GM12801 (cell line): Measurements from ENCODE around the gene MCU.

ENCODE experiments used
- TF ChIP-seq, protein P1 (sequence below): IDR thresholded peaks from one replicate; pipeline ENCODE4 v1.5.1; 2011; ENCODE audit warnings: control low read depth; ENCODE audit not compliant: insufficient read length; ENCODE audit errors: extremely low read depth

Gene MCU, protein sequence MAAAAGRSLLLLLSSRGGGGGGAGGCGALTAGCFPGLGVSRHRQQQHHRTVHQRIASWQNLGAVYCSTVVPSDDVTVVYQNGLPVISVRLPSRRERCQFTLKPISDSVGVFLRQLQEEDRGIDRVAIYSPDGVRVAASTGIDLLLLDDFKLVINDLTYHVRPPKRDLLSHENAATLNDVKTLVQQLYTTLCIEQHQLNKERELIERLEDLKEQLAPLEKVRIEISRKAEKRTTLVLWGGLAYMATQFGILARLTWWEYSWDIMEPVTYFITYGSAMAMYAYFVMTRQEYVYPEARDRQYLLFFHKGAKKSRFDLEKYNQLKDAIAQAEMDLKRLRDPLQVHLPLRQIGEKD

DNA sequence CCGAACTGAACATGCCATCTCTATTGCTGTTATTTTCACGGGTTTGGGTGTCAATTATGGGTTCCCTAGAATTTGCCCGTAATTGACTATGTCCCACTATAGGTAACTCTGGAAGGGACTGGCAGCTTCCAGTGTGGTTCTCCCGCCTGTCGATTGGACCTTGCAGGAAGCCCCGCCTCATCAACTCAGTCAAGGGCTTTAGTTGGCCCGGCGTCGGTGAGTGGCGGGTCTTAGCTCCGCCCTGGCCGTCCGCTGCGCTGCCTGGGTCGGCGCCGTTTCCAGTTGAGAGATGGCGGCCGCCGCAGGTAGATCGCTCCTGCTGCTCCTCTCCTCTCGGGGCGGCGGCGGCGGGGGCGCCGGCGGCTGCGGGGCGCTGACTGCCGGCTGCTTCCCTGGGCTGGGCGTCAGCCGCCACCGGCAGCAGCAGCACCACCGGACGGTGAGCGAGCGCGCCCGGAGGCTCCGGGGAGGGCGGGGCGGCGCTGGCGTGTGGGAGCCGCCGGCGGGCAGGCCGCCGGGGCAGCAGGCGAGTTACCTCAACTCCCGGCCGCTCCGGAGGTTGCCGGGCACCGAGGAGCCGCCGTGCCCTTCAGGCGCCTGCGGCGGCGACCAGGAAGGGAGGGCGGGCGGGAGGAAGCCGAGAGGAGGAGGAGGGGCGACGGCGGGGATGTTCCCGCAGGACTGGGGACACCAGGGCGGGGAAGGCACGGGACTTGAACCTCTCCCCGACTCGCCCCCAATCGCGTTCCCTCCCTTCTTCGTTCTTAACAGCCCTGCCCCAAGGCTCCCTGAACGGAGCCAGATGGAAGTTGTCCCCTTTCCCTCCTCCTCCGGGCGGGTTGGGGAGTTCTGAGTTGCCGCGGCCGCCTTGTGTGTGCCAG, at the start of gene MCU:
TSS of gene MCU (plus strand) at position 281 of the 881 bp plus-strand sequence. CDS start at position 290, 9 bp downstream.
- TF ChIP-seq, protein P1, sequence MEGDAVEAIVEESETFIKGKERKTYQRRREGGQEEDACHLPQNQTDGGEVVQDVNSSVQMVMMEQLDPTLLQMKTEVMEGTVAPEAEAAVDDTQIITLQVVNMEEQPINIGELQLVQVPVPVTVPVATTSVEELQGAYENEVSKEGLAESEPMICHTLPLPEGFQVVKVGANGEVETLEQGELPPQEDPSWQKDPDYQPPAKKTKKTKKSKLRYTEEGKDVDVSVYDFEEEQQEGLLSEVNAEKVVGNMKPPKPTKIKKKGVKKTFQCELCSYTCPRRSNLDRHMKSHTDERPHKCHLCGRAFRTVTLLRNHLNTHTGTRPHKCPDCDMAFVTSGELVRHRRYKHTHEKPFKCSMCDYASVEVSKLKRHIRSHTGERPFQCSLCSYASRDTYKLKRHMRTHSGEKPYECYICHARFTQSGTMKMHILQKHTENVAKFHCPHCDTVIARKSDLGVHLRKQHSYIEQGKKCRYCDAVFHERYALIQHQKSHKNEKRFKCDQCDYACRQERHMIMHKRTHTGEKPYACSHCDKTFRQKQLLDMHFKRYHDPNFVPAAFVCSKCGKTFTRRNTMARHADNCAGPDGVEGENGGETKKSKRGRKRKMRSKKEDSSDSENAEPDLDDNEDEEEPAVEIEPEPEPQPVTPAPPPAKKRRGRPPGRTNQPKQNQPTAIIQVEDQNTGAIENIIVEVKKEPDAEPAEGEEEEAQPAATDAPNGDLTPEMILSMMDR = no peak

DNA sequence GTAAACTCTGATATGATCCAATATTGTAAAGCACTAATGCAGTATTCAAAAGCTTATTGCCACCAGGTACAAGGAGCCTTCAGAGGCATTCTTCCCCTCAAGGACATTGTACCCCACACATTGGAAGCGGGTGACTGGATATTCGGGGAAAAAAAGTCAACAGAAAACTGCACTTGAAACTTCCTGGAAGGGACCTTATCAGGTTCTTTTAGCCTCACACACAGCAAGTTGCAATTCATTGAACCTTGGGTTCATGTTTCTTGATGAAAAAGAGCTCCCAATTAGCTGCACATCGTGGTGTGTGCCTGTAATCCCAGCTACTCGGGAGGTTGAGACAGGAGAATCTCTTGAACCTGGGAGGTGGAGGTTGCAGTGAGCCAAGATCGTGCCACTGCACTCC, 49.6 kb upstream of the MCU start:
- TF ChIP-seq, protein P1 = no peak

DNA sequence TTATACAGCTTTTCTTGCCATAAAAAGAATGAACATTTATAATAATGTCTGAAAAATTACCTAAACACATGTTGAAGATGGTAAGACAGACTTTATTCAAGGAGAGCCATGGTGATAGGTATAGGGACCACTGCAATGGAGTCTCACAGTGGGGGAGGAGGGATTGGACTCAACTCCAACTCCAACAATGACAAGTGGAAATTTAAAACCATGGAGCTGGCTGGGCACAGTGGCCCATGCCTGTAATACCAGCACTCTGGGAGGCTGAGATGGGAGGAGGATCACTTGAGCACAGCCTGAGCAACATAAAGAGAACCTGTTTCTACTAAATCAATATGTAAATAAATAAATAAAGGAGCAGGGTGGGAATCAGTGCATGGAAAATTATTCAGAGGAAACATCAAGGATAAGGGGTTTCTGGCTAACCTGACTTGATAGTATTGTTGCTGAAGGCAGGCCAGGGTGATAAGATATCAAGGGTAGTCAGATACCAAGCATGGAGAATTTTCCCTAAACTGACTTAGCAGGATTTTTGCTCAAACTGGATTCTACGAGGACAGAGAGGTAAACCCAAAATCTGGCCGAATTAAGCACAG, 46.6 kb upstream of the MCU start:
- TF ChIP-seq, protein P1 = no peak

DNA sequence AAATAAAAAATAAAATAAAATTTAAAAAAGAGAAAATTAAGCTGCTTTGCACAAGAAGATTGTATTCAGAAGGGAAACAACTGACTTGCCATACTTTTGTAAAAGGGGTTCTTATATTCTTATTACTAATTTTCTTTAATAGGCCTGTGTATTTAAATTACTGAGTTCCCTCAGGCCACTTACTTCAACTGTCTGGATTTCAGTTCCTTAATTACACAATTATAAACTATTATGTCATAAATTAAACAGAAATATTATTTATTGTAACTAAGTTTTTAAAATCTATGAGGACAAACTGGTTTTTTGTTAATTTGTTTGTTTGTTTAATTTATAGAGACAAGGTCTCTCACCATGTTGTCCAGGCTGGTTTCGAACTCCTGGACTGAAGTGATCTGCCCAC, 43.6 kb upstream of the MCU start:
- TF ChIP-seq, protein P1 = no peak

DNA sequence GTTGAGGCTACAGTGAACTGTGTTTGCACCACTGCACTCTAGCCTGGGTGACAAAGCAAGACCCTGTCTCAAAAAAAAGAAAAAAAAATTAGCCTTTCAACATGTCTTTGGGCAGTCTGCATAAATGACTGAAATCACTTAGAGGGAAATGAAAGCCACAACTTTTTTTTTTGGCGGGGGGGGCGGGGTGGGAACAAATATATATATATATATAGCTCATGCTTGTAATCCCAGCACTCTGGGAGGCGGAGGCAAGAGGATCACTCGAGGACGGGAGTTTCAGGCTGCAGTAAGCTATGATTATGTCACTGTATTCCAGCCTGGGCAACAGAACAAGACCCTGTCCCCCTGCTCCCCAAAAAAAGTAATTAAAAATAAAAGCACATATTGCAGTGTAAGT, 42.7 kb upstream of the MCU start:
- TF ChIP-seq, protein P1 = no peak

DNA sequence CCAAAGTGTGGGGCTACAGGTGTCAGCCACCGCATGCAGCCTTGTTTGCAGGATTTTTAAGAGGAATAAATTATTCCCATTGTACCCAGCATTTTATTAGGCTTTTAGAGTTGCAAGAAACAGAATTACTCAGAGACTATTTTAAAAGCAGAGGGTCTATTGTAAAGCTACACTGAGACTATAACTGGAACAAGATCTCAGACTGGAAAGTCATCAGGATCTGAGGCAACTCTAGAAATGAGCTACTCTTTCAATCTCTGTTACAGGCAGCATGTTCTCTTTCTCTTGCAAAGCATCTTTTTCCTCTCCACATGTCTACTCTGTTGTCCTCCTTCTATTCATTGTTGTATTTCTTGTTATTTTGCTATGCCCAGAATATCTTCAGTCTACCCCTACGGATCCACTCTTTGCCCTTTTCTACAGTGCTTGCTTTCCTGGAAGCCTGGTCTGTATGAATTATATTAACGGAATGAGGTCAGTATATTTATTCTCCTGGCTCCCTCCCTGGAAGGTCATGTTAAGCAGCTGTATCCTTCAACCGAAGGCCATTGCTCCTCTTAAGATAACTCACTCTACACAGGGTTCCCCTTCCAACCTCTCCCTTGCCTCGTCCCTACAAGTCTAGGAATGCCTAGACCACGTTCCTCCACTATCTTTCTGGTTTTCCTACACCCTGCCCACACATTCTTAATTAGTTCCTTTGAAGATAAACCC, 38.4 kb upstream of the MCU start:
- TF ChIP-seq, protein P1 = no peak
